HPDE6-E6E7 (cell line): Measurements from ENCODE around the gene POU6F2.

ENCODE experiments used
- DNase-seq: peaks from one replicate; pipeline ENCODE4 v3.0.0; 2011; ENCODE audit warnings: missing footprints; ENCODE audit errors: extremely low spot score

Gene POU6F2

DNA sequence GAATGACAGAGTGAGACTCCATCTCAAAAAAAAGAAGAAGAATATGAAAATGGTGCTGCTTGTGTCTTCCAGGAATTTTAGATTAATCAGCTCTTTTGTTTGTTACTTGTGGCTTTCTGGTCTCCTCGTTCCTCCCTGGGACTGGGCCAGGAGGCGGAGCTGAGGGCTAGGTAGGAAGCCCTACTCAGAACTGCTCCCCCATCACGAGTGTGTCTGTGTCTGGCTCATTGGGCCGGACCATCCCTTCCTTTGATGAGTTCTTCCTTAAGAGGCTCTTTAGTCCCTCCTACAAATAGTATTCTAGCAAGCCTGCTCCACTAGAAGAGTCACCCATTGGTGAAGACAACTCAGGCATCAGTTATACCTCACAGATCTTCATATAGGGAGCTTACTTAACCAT is 531.7 kb downstream of the POU6F2 start:
- DNase-seq: no peak

DNA sequence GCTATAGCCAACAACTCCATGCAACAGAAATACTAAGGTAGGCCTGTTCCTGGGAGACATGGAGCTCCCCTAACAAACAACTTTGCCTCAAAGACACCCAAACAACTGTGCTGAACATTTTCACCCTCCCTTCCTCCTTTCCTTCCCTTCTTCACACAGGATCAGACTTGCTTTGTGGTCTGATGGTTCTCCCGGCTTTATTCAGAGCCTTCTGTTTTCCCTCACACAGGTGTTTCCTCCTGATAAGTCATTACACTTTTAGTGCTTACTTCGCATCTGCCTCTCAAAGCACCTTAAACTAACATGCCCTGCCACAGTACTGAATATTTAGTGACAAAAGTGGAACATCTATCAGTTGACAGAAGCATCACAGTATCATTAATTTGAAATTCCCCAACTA is 532.2 kb downstream of the POU6F2 start:
- DNase-seq: no peak

DNA sequence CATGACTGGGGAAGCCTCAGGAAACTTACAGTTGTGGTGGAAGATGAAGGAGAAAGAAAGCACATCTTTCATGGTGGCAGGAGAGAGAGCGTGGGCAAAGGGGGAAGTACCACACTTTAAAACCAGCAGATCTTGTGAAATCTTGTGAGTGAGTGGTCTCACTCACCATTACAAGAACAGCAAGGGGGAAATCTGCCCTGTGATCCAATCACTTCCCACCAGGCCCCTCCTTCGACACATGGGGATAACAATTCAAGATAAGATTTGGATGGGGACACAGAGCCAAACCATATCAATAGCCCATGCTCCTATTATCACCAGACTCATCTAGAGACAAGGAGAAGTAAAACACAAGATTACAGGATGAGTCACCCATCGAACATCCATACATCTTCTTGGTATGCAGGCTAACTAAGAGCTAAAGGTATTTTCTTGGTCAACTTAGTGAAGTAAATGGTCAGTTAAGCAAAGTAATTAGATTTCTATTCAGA is 533.2 kb downstream of the POU6F2 start:
- no peak for DNase-seq

DNA sequence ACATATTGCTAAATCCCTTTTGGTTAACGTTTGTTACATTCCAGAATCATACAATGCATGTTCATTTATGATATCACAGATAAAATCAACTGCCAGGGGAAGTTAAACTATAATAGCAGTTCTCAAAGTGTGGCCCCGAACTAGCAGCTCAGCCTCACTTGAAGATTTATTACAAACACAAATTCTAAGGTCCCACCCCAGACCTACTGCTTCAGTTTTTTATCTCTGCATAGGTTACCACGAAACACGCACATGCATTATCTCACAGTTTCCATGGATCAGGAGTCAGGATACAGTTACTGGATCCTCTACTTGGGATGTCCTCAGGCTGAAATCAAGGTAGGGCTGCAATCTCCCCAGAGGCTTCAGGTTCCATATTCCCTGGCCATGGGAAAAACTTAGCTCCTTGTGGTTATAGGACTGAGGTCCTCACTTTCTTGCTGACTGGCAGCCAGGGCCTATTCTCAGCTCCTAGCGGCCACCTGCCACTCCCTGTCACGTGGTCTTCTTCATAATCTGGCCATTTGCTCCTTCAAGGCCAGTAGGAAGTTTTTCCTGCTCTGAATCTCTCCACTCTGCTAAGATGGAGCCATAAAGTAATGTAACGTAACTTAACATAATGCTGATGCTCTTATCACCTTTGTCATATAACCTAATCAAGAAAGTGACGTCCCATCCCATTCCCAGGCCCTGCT is 538.0 kb downstream of the POU6F2 start:
- DNase-seq: no peak

- DNase-seq: no peak
Measured at GRCh38 chr7:39516498-39516897, 538.8 kb downstream of the POU6F2 start.

- no peak for DNase-seq
Measured at GRCh38 chr7:39517240-39517639, 539.5 kb downstream of the POU6F2 start.
